GM21723 (cell line): ENCODE results near the gene LPP.
A peak's percentile ranks its signal among the peaks of the same experiment; 100 is the strongest.
"Not testable (repeated sequence)": the region's sequence is repeated elsewhere in the genome, so short reads cannot be mapped to it uniquely, and the experiment has no call there.

Source experiments
- ATAC-seq: cut with Tn5 transposase; IDR thresholded peaks from one replicate; pipeline ENCODE4 v1.9.1; 2021; ENCODE audit warnings: mild to moderate bottlenecking, moderate library complexity; ENCODE audit not compliant: unreplicated experiment

The LPP gene

DNA sequence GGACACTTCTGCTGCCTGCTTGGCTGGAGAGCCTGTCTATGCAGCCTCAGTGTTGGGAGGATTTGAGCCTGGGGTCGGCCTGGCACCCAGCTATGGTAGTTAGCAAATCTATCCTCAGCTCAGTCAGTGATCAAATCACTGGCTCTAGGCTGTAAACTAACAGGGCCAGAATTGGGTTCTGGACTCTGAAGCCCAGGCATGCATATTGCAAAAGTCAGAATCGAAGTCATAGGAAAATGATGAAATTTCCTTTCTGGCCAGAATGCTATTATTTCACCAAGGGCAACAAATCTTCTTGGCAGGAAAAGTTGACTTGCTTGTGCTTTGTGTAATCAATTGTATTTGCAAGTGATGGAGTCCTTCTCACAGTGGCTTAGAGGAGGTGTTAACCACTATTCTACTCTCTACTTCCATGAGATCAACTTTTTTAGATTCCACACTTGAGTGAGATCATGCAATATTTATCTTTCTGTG, 535.2 kb downstream of the LPP start:
- ATAC-seq = no peak

DNA sequence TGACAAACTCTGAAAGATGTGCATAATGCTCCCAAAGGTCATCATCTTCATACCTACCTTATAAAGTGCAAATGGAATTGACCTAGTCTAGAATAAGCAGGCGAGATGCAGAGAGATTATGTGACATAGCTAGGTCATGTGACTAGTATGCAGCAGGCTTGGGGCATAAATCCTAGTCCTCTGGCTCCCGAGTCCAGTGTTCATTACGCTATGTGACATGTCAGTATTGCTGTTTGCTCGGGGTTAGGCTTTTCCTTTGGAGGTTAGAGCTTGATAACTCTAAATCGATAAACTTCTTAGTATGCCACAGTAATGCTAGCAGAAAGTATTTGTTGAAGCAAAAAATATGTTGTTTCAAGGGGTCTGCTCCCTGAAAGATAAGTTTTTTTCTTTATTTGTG, 536.1 kb downstream of the LPP start:
- ATAC-seq = no peak

DNA sequence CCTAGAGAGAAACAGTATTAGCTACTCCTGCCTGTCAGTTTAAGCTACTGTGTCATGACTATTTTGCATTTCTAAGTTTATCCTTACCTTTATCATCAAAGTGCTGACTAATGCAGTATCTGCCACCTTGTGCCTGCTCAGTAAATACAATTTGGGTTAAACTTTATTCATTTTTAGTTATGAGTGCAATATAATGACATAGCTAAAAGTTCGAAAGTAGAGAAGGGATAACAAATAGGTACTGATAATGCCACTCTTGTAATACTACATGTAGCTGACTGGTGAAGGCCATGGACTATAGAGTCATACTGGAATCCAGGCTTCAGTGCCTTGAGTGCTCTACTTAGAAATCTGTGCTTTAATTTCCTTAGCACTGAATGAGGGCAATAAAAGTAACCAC, 537.0 kb downstream of the LPP start:
- ATAC-seq = no peak

DNA sequence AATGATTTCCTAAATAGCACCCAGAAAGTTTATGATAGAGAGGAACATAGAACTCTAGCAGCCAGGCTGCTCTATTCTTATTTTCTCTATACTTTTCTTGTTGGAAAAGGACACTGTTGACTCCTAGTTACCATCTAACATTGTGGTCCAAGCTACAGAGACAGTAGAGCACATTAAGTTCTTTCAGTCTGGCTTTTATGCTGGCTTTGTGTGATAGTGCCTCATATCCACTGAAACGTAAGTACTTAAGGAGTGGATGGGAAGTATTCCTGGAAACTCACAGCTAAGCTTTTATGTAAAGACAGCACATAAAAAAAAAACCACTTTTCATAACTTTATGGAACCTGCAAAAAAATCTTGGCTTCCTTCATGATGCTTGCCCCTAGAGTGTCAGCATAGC, 537.7 kb downstream of the LPP start:
- no peak for ATAC-seq

DNA sequence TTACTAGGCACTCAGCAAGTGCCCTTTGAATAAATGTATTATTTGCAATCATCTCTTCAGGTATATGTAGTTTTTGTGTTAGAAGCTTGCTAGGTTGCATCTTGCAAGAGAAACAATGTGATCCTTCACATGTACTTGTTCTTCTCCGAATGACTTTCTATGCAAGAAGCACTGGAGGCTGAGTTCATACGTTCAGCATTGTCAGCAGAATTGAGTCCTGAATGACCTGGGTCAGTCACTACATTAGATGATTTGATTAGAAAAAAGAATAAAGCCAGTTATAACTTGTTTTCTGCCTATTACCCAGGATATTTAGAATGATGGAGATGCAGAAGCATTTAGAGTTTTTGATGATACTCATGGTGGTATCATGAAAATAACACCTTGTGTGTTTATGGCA, 538.7 kb downstream of the LPP start:
- no peak for ATAC-seq

DNA sequence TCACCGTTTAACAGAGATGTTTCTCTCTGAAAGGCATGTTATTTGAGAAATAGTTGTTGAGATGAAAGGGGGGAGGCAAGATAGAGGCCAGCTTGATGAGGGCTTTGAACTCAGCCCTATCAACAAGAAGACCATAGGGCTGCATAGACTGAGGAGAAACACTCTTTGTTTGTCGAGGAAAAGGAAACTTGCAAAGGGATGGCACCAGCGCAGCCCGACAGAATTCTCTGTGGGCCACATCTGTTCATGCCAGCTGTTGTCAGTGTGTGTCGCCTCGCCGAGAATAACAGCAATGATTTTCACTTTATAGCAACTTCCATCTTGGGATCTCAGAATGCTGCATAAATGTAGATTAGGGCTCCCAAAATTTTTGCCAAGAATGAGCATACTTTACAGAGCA, 539.5 kb downstream of the LPP start:
- ATAC-seq = no peak

DNA sequence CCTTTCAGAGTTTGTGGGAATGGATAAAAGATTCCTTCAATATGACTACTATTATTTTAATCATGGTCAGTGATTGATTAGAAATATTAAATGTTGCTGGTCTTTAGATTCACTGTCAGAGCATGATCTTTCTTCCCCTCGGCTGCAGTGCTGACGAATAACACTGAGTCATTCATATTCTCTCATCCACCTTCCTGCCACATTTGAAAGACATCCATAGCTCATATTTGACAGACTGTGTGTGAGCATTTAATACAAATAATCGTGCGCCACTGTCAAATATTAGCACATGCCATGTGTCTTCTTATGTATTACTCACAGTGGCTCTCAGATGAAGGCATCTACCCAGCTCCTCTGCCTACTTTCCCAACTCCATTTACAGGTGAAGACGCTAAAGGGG, 541.3 kb downstream of the LPP start:
- ATAC-seq = no peak

DNA sequence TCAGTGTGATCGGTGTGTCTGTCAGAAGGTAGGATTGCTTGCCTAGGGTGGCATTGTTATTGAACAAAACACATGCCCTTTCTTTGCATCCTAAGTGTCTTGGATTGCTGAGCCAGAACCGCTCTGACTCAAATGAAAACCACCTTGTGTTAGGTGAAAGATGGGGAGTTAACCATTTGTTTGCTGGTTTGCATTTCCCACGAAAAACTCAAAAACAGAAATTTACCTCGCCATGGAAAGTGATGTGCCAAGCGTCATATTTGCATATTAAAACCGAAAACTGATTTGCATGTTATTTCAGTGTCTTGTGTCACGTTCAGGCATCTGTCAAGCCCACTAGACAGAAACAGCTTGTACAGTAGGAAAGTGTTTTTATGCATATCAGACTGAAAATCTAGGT, 543.2 kb downstream of the LPP start:
- ATAC-seq = peak; percentile 86

DNA sequence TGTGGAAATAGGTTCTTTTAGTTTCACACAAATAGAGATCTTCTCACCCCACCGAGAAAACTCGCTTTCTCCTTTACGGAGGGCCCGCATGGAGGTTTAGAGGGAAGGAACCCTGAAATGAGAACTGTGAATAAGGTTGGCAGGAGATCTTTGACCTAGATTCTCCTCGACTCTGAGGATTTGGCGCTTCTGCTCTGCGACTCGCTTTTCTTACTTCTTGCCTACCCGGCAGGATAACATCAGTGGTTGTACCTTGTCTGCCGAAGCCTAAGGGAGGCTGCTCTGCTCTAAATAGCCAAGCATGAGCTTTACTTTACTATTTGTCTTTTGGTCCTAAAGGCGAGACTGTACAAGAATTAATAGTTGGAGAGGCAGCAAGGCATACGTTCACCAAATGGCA, 544.5 kb downstream of the LPP start:
- ATAC-seq = no peak

DNA sequence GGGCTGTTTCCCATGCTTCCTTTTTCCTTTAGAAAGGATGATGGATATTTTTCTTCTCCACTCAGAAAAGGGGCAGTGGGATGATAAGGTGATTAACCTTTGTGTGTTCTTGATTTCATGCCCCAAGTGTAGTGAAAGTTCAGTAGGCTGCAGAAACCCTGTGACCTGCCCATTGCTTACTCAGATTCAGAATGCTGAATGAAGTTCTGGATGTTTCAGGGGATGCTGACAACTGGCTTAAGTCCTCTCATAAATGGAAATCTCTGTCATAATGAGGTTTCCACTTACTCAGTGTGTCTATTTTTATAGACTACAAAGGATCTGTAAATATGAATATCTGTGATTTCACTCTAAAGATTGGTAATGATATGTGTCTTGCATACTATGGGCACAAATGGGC, 546.5 kb downstream of the LPP start:
- ATAC-seq = no peak

DNA sequence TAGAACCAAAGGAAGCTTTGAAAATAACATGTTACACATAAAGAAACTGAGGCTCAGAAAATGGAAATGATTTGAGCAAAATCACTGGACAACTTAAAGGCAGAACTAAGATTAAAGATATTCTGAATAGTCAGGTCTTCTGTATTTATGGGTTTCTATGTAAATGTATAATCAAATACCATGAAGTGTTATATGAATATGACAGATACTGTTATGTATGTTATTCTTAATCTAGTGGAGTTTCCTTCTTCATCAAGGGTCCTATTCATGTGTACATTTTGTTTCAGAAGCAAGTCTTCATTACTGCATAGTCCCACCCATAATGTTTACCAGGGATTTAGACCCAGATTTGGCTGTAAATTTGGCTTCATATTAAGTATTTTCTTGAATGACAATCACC, 547.0 kb downstream of the LPP start:
- no peak for ATAC-seq

DNA sequence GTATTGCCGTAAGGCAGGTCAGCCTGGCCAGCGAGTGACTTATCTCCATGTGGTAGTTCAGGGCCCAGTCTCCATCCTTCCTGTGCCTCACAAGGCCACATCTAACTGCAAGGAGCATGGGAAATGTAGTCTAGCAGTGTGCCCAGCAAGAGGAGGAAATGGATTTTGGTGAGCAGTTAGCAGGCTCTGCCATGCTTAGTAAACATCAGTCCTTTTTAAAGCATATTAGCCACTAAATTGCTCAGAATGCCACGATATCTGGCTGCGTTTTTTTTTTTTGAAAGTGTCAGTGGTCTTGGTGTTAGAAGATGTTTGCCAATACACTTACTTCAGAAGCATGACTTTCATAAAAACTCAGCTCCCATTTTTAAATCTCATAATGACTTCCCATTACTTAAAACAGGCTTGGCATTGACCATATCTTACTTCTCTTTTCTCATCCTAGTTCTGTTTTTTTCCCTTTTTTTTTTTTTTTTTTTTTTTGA, 547.6 kb downstream of the LPP start:
- ATAC-seq = no peak

DNA sequence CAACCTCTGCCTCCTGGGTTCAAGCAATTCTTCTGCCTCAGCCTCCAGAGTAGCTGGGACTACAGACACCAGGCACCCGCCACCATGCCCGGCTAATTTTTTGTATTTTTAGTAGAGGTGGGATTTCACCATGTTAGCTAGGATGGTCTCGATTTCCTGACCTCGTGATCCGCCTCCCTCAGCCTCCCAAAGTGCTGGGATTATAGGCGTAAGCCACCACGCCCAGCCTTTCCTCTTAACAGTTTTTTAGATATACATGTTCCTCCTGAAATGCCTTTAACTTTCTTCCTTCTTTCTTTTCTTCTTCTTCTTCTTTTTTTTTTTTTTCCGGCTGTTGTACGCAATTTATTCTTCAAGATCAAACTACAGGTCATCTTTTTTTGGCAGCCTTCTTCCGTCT, 548.1 kb downstream of the LPP start:
- ATAC-seq = not testable (repeated sequence)

DNA sequence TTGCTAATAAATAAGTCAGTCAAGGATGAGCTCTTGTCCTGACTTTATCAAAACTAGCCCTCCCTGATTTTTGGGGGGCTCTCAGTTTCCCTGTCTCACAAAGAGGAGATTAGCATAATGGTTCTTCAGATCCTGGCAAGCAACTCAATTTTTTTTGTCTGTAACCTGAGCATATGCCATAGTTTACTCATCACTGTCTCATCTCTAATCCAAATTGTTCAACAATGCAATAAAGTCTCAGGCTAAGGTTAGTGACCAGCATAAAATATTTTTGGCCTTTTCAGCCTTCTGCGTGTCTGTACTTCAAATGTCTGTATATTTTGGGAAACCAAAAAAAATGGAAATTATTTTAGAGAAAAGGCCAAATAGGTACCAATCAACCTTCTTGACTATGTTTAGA, 552.2 kb downstream of the LPP start:
- no peak for ATAC-seq

DNA sequence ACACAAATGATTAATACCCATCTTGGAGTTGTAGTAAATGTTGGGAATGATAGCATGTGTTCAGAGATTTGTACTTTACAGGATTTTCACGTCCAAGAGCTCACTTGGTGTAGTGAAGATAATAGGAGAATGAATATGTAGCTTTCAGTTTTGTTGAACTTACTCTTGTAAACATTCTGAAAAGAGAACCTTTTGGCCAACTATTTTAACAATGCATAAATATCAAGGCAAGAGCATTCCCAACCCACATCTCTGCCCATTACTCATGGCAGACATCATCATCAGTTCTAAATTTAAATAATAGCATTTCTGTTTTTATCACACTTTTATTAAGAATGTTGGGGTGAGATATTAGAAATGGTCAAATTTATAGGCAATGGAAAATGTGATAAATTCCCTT, 552.6 kb downstream of the LPP start:
- ATAC-seq = no peak

DNA sequence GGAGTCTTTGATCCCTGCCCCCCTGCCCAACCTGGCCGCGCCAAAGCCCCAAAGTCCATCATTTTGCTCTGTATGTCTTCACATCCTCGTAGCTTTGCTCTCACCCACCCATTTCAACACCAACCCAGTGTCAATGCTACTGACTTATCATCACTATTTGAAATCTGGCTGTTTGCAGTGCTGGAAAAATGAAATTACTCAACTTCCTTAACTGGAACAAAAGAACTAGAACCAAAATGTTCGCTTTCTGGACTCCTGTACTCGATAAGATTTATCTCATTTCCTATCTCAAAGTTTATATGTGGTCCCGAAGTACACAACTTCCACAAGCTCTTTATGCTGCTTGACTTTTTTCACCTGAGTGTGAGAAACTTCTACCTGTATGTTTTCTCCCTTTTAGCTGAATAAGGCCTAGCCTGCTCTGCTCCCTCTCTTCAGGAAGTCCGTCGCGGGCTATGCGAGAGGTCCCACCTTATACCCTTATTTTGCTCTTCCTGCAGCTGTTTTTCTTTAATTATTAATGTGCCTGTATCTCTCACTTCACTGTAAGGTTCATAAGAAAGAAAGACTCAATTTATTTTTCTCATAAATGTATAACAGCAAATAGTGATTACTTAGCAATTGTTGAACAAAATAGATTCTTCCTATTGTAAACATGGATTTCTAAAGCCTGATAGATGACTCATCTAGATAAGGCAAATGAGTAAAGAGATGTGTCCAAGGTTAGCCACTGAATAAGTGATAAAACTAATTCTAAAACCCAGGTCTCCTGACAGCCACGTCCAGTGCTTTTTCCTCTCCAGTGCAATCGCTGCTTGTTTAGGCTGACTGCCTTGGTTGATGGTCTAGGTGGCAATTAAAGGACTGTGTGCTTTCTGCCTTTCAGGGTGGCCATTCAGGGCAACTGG, 553.7 kb downstream of the LPP start:
- no peak for ATAC-seq

DNA sequence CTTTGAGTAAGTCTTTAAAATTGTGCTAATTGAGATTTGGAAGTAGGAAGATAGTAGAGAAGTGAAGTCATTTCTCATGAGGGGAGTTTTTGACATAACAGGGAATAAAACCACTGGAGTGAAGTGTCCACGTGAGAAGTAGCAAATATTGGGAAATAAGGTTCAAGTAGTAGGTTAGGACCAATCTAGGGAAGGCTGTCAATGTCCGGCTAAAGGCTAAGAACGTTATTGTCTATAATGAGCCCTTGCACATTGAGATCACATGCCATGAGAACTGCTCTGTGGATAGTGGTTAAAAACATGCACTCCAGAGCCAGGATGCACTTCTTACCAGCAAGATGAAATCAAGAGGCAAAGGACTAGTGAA, 557.9 kb downstream of the LPP start:
- ATAC-seq = no peak

DNA sequence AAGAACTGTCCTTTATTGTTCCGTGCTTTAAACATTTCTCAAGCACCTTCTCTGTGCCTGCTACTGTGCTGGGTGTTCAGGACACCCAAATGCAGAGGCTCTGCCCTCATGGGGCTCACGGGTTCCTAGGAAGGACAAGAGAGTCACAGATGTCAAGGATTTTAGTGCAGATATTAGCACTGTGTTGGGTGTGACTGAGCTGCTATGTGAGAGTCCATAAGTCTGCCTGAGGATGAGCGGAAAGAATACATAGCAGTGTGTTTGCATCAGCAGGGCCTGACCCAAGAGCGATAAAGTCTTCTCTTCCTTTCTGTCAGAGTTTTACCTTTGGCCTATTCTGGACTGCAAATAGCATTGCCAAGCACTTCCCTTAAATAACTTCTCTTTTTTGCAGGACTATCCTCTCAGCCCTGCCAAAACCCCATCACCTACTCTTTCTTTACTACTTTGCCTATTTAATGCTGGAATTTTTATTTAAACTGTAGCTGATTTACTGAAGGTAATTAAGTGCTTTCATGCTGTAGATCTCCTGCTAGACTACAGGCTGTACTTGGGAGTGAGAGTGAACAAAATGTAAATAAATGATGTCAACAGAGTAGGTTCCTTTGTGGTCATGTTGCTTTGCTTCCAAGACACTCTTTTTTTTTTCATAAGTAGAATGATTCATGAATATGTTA, 558.4 kb downstream of the LPP start:
- ATAC-seq = no peak

DNA sequence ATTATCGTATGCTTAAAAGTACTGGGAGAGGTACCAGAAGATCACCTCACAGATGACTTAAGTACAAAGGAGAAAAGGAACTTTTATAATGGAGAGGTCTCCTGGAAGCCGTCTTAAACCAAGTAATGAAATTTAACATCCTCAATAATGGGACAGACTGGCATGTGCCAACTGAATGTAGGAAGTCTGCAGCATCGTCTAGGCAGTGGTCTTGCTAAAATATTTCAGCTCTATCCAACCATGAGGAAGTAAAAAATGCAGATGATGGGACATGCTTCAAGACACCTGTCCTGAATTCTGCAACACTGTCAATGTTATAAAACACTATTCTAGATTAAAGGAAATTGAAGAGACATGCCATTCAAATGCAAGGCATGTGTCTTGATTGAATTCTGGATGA, 559.0 kb downstream of the LPP start:
- no peak for ATAC-seq

DNA sequence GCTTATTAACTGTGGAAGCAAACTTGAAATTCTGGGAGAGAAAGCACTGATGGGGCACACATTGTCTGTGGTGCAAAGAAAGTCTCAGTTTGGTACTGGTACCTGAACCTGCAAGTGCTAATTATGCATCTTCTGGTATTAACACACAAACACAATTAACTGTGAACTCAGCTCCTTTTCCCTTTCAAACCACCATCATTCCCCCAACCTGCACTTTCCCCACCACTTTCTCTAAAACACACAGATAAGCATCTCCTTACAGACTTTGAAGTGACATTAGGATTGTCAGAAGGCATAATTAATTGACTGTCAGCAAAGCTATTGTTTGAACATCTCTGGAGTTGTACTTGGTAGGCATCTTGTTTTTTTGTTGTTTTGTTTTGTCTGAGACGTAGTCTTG, 565.6 kb downstream of the LPP start:
- ATAC-seq = no peak

DNA sequence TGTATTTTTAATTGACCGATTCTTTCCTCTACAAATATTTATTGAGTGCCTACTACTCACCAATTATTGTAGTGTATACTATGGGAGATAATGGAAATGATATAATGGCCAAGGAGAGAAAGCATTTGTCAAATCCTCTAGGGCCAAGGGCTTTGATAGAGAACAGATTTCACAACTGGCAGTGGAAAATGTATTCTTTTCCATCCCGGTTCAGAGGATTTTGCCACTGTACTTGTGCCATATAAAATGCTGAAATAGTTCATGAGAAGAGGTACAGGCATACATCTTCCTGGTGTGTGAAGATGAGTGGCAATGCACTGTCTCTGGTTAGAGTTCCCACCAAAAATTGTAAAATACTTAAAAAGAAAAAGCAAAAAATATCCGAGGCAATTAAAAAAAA, 566.3 kb downstream of the LPP start:
- no peak for ATAC-seq

DNA sequence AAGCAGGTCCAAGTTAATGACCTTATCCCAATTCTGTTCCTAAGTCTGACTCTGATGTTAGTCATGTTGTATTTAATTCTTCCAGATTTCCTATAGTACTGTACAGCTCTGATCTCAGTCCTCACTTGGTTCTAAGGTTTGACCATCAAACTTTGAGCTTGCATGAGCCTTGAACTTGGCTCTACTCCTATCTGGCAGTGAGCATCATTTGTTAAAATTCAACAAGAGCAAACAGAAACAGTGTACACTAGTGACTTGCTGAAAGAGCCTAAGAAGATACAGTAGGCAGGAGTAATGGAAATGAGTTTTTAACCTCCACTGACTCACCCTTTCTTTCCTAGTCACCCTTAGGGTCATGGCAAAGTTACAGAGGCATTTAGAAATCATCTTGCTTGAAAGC, 566.7 kb downstream of the LPP start:
- no peak for ATAC-seq
